HepG2 (cell line): ENCODE results near the gene MZF1. TPM values are rescaled to one million over a fixed set of nuclear protein-coding genes. Genes with fewer than 3 reads are reported as not detected.
A peak's percentile ranks its signal among the peaks of the same experiment; 100 is the strongest.

ENCODE experiments used
- ATF1 ChIP-seq: IDR thresholded peaks from 2 replicates; pipeline ENCODE4 v1.6.1; 2016; ENCODE audit warnings: mild to moderate bottlenecking, control low read depth
- CEBPB ChIP-seq: IDR thresholded peaks from 2 replicates; pipeline ENCODE4 v1.6.1; 2011; ENCODE audit warnings: low read depth, low read length, improper control_type of control experiment, borderline replicate concordance
- ESRRA ChIP-seq: sonication (generic); formaldehyde crosslinking; IDR thresholded peaks from 2 replicates; pipeline ENCODE4 v1.5.1; 2020; ENCODE audit warnings: mild to moderate bottlenecking, low read depth, missing genetic modification reagents
- HIC2 ChIP-seq: sonication (generic); formaldehyde crosslinking; IDR thresholded peaks from 2 replicates; pipeline ENCODE4 v1.9.0; 2022; ENCODE audit warnings: low read depth, missing genetic modification reagents
- HOXA3 ChIP-seq: sonication (generic); formaldehyde crosslinking; IDR thresholded peaks from 2 replicates; pipeline ENCODE4 v1.5.0; 2020; ENCODE audit warnings: missing genetic modification reagents
- KMT2B ChIP-seq: IDR thresholded peaks from 2 replicates; pipeline ENCODE4 v1.6.1; 2016; ENCODE audit warnings: missing genetic modification reagents, missing compliant biosample characterization
- PAWR ChIP-seq: sonication (generic); formaldehyde crosslinking; IDR thresholded peaks from 2 replicates; pipeline ENCODE4 v1.4.0; 2020; ENCODE audit warnings: missing genetic modification reagents, mild to moderate bottlenecking, borderline replicate concordance
- SMAD1 ChIP-seq: sonication (generic); formaldehyde crosslinking; IDR thresholded peaks from 2 replicates; pipeline ENCODE4 v1.4.0; 2020; ENCODE audit warnings: missing genetic modification reagents, low read depth, mild to moderate bottlenecking, borderline replicate concordance
- SP4 ChIP-seq: sonication (generic); formaldehyde crosslinking; IDR thresholded peaks from 2 replicates; pipeline ENCODE4 v1.8.1; 2023; ENCODE audit warnings: mild to moderate bottlenecking, missing genetic modification reagents
- TFDP1 ChIP-seq: IDR thresholded peaks from 2 replicates; pipeline ENCODE4 v1.6.1; 2016; ENCODE audit warnings: missing compliant biosample characterization, missing genetic modification reagents, borderline replicate concordance
- UBTF ChIP-seq: sonication (generic); formaldehyde crosslinking; IDR thresholded peaks from 2 replicates; pipeline ENCODE4 v1.4.0; 2020; ENCODE audit warnings: mild to moderate bottlenecking, missing genetic modification reagents
- ZNF225 ChIP-seq: sonication (generic); formaldehyde crosslinking; IDR thresholded peaks from 2 replicates; pipeline ENCODE4 v1.4.0; 2020; ENCODE audit warnings: mild to moderate bottlenecking, missing genetic modification reagents
- ZNF687 ChIP-seq: sonication (generic); formaldehyde crosslinking; IDR thresholded peaks from 2 replicates; pipeline ENCODE4 v1.5.1; 2020; ENCODE audit warnings: mild to moderate bottlenecking, missing genetic modification reagents, moderate library complexity
- ZNF703 ChIP-seq: sonication (generic); formaldehyde crosslinking; IDR thresholded peaks from 2 replicates; pipeline ENCODE4 v1.5.1; 2020; ENCODE audit warnings: missing genetic modification reagents, mild to moderate bottlenecking, moderate library complexity, borderline replicate concordance
- ZNF720 ChIP-seq: sonication (generic); formaldehyde crosslinking; IDR thresholded peaks from 2 replicates; pipeline ENCODE4 v1.4.0; 2020; ENCODE audit warnings: missing genetic modification reagents
- ZNF768 ChIP-seq: sonication (generic); formaldehyde crosslinking; IDR thresholded peaks from 2 replicates; pipeline ENCODE4 v1.4.0; 2020; ENCODE audit warnings: missing genetic modification reagents
- ZNF83 ChIP-seq: sonication (generic); formaldehyde crosslinking; IDR thresholded peaks from 2 replicates; pipeline ENCODE4 v1.4.0; 2020; ENCODE audit warnings: missing genetic modification reagents, mild to moderate bottlenecking, borderline replicate concordance
- ZSCAN30 ChIP-seq: sonication (generic); formaldehyde crosslinking; IDR thresholded peaks from 2 replicates; pipeline ENCODE4 v1.5.0; 2020; ENCODE audit warnings: mild to moderate bottlenecking, missing genetic modification reagents
- polyA plus RNA-seq, 8 experiments: library from polyadenylated mRNA; depleted of rRNA in 3 of 8; stranded (reverse) in 7 of 8; unstranded in 1 of 8; fragments of >200 nt; fragmentation: Illumina TruSeq in 4 of 8; extraction: Trizol in 4 of 8; gene quantifications; 2 replicates each; pipeline versions ENCODE4 v1.2.1 to v1.2.3, GENCODE V29; 2011 to 2016; ENCODE audit warnings: low read depth in 4 of 8, missing spikeins in 1 of 8, mixed read lengths in 1 of 8; ENCODE audit not compliant: insufficient read depth in 1 of 8
- total RNA-seq, 5 experiments: library from RNA; depleted of rRNA; stranded (reverse); fragments of >200 nt; fragmentation: Illumina TruSeq; extraction: Trizol; gene quantifications; 2 replicates each; pipeline ENCODE4 v1.2.3, GENCODE V29; 2016; ENCODE audit warnings: low read depth in 1 of 5

MZF1 gene
- total and polyA plus RNA-seq, 2 of the 13 experiments (the other 11 are each of a cell fraction or from before 2014, with no cell fraction given) = 3.1 to 8.1 TPM

- peak; percentile 66 for TF ChIP-seq UBTF (CRISPR knock-in tag)
- peak; percentile 86 for TF ChIP-seq HOXA3 (CRISPR knock-in tag)
- peak; percentile 71; the same call in 1 of the 2 replicates for TF ChIP-seq SP4
- TF ChIP-seq TFDP1 = no peak
- TF ChIP-seq ZNF703 (CRISPR knock-in tag) = no peak
- no peak for TF ChIP-seq HIC2 (CRISPR knock-in tag)
- TF ChIP-seq ZNF720 = no peak
- peak; percentile 94 for TF ChIP-seq ATF1 (CRISPR knock-in tag)
- TF ChIP-seq SMAD1 (CRISPR knock-in tag) = 0 out of 2 replicates have a peak, but pooled peaks have one; percentile 70
- peak; percentile 87 for TF ChIP-seq ZNF225
- TF ChIP-seq PAWR (CRISPR knock-in tag) = no peak
- no peak for TF ChIP-seq ZSCAN30 (CRISPR knock-in tag)
- TF ChIP-seq ZNF768 (CRISPR knock-in tag) = no peak
- TF ChIP-seq CEBPB = no peak
- TF ChIP-seq ZNF83 (CRISPR knock-in tag) = no peak
- peak; percentile 95 for TF ChIP-seq ZNF687 (CRISPR knock-in tag)
- TF ChIP-seq ESRRA (CRISPR knock-in tag) = no peak; the same call in 1 of the 2 replicates
- TF ChIP-seq KMT2B (CRISPR knock-in tag) = peak; percentile 61
These were observed 2.3 kb upstream of the MZF1 start (continued) for GRCh38 chr19:58575183-58576041.
